SIG-M5 (cell line): ENCODE measurements around the gene SLAIN2.
"Not testable (repeated sequence)": the region's sequence is repeated elsewhere in the genome, so short reads cannot be mapped to it uniquely, and the experiment has no call there.

ENCODE experiments used
- DNase-seq: peaks from one replicate; lab custom pipeline; 2025; lab: John Stamatoyannopoulos, UW

The SLAIN2 gene

GRCh38 chr4:48439988-48440387, 98.7 kb downstream of the SLAIN2 start:
- no peak for DNase-seq

- not testable (repeated sequence) for DNase-seq
Measured at GRCh38 chr4:48440914-48441313, 99.6 kb downstream of the SLAIN2 start.

GRCh38 chr4:48445704-48446103, 104.4 kb downstream of the SLAIN2 start:
- DNase-seq, result no peak

- DNase-seq, result no peak
Measured at GRCh38 chr4:48446642-48447041, 105.3 kb downstream of the SLAIN2 start.

GRCh38 chr4:48449151-48449550, 107.8 kb downstream of the SLAIN2 start:
- DNase-seq, result no peak

GRCh38 chr4:48450740-48451139, 109.4 kb downstream of the SLAIN2 start:
- no peak for DNase-seq

GRCh38 chr4:48451656-48452055, 110.3 kb downstream of the SLAIN2 start:
- DNase-seq, result not testable (repeated sequence)

GRCh38 chr4:48454591-48454990, 113.3 kb downstream of the SLAIN2 start:
- DNase-seq, result no peak

- no peak for DNase-seq
Measured at GRCh38 chr4:48461000-48461399, 119.7 kb downstream of the SLAIN2 start.

- DNase-seq, result no peak
Measured at GRCh38 chr4:48462363-48462762, 121.0 kb downstream of the SLAIN2 start.

GRCh38 chr4:48467442-48467841, 126.1 kb downstream of the SLAIN2 start:
- DNase-seq, result no peak

GRCh38 chr4:48467891-48468290, 126.6 kb downstream of the SLAIN2 start:
- no peak for DNase-seq

- DNase-seq, result no peak
Measured at GRCh38 chr4:48470137-48470536, 128.8 kb downstream of the SLAIN2 start.

GRCh38 chr4:48470570-48470969, 129.2 kb downstream of the SLAIN2 start:
- DNase-seq, result no peak

GRCh38 chr4:48472794-48473193, 131.5 kb downstream of the SLAIN2 start:
- DNase-seq, result no peak

- no peak for DNase-seq
Measured at GRCh38 chr4:48475770-48476169, 134.4 kb downstream of the SLAIN2 start.
